Smooth muscle cell (in vitro differentiated cells): ENCODE data around the gene FUT7. TPM values are rescaled to one million over a fixed set of nuclear protein-coding genes. Genes with fewer than 3 reads are reported as not detected.

ENCODE experiments used
- DNase-seq: peaks from one replicate; lab custom pipeline; 2025; ENCODE audit not compliant: unreplicated experiment; lab: John Stamatoyannopoulos, UW
- H2AFZ ChIP-seq: fragments of 200-600 bp; sonication (generic); 2 replicates; pipeline ENCODE4 v1.6.0; 2016; ENCODE audit warnings: antibody characterized with exemption, low read depth, mild to moderate bottlenecking
- H3F3A ChIP-seq: fragments of 200-600 bp; sonication (generic); 2 replicates; pipeline ENCODE4 v1.6.0; 2017; ENCODE audit warnings: antibody characterized with exemption, low read depth
- H3K27ac ChIP-seq: fragments of 200-600 bp; sonication (generic); 2 replicates; pipeline ENCODE4 v1.5.1; 2016; ENCODE audit warnings: low read depth, mild to moderate bottlenecking
- H3K27me3 ChIP-seq: fragments of 200-600 bp; sonication (generic); 2 replicates; pipeline ENCODE4 v1.6.1; 2016; ENCODE audit warnings: low read depth, mild to moderate bottlenecking
- H3K36me3 ChIP-seq: fragments of 200-600 bp; sonication (generic); 2 replicates; pipeline ENCODE4 v1.5.1; 2016; ENCODE audit warnings: low read depth
- H3K4me1 ChIP-seq: fragments of 200-600 bp; sonication (generic); 2 replicates; pipeline ENCODE4 v1.5.1; 2016; ENCODE audit warnings: low read depth
- H3K4me2 ChIP-seq: fragments of 200-600 bp; sonication (generic); 2 replicates; pipeline ENCODE4 v1.6.0; 2016; ENCODE audit warnings: mild to moderate bottlenecking
- H3K4me3 ChIP-seq: fragments of 200-600 bp; sonication (generic); 2 replicates; pipeline ENCODE4 v1.5.1; 2016; ENCODE audit warnings: mild to moderate bottlenecking
- H3K79me2 ChIP-seq: fragments of 200-600 bp; sonication (generic); 2 replicates; pipeline ENCODE4 v1.6.0; 2016; ENCODE audit warnings: low read depth, mild to moderate bottlenecking
- H3K9ac ChIP-seq: fragments of 200-600 bp; sonication (generic); 2 replicates; pipeline ENCODE4 v1.6.0; 2016; ENCODE audit warnings: low read depth
- H3K9me3 ChIP-seq: fragments of 200-600 bp; sonication (generic); replicated peaks from 2 replicates; pipeline ENCODE4 v1.5.1; 2016; ENCODE audit warnings: low read depth
- H4K20me1 ChIP-seq: fragments of 200-600 bp; sonication (generic); 2 replicates; pipeline ENCODE4 v1.6.0; 2016; ENCODE audit warnings: low read depth
- WGBS: methylation state at CpG from one replicate; pipeline ENCODE4 v1.1.7; 2016; ENCODE audit warnings: low lambda C conversion rate; 5-methylcytosine and 5-hydroxymethylcytosine counted together
- polyA plus RNA-seq: library from polyadenylated mRNA; unstranded; fragments of >200 nt; fragmentation: Nextera tagmentation; extraction: Ambion mirVana; gene quantifications from 2 replicates; pipeline ENCODE4 v1.2.1, GENCODE V29; 2016
- total RNA-seq: library from RNA; depleted of rRNA; stranded (reverse); fragments of >200 nt; gene quantifications from 2 replicates; pipeline ENCODE4 v1.2.3, GENCODE V29; 2014
- TF ChIP-seq, protein P1 (sequence below): fragments of 200-600 bp; sonication (generic); IDR thresholded peaks from 2 replicates; pipeline ENCODE4 v1.5.1; 2017; ENCODE audit warnings: borderline replicate concordance, mild to moderate bottlenecking, antibody characterized with exemption; ENCODE audit not compliant: insufficient read depth, poor library complexity, severe bottlenecking

The FUT7 gene
- total and polyA plus RNA-seq, 2 experiments from 2014 or later, result not detected

- TF ChIP-seq, protein P1, sequence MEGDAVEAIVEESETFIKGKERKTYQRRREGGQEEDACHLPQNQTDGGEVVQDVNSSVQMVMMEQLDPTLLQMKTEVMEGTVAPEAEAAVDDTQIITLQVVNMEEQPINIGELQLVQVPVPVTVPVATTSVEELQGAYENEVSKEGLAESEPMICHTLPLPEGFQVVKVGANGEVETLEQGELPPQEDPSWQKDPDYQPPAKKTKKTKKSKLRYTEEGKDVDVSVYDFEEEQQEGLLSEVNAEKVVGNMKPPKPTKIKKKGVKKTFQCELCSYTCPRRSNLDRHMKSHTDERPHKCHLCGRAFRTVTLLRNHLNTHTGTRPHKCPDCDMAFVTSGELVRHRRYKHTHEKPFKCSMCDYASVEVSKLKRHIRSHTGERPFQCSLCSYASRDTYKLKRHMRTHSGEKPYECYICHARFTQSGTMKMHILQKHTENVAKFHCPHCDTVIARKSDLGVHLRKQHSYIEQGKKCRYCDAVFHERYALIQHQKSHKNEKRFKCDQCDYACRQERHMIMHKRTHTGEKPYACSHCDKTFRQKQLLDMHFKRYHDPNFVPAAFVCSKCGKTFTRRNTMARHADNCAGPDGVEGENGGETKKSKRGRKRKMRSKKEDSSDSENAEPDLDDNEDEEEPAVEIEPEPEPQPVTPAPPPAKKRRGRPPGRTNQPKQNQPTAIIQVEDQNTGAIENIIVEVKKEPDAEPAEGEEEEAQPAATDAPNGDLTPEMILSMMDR, result no peak
- no peak overlapping the region for H3K27ac ChIP-seq
- H3K4me1 ChIP-seq, result no peaks in the 10 kb centered on the region
- H3F3A ChIP-seq, result no peaks in the 10 kb centered on the region
- H3K36me3 ChIP-seq, result no peaks in the 10 kb centered on the region
- no peak overlapping the region for H2AFZ ChIP-seq
- H3K4me2 ChIP-seq, result no peak overlapping the region
- WGBS, result 86% methylated on average over 33 of the region's 67 CpGs
- no peak overlapping the region for H3K4me3 ChIP-seq
- H3K27me3 ChIP-seq, result no peaks in the 10 kb centered on the region
- no peak for DNase-seq
- no peak overlapping the region for H3K9ac ChIP-seq
- no peaks in the 10 kb centered on the region for H3K9me3 ChIP-seq
- no peaks in the 10 kb centered on the region for H3K79me2 ChIP-seq
- H4K20me1 ChIP-seq, result no peaks in the 10 kb centered on the region
These were observed 19.0 kb downstream of the FUT7 start for GRCh38 chr9:137012694-137013570.

DNA sequence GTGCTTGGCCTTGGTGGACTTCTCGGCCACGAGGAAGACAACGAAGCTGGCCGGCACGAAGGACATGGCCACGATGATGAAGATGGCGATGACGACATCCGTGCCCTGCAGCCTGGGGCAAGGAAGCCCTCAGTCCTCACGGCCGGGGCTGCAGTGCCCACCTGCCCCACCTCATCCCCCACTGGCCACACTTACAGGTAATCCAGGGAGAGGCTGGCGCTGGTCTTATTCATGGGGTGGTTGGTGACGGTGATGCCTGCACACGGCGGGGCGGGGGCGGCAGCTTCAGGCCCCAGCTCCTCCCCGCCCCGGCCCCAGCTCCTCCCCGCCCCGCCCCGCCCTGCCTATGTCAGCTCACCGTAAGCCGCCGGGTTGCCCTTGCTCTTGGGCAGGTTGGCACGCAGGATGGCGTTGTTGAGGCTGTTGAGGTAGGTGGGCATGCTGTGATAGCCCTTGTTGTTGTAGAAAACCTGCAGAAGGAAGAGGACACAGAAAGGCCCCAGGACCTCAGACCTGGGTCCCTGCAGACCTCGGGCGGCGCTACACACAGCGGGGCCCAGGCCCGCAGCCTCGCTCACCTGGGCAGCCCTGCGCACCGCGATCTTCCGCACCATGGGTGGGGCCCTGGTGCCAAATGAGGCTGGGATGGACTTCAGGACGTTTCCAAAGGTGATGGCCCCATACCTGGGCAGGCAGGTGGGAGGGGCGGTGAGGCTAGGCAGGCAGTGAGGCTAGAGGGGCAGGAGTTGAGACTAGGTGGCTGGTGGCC lies 19.8 kb downstream of the FUT7 start:
- 96% methylated on average over 27 of the region's 39 CpGs for WGBS
- Histone ChIP-seq H2AFZ (no peak overlapping the region), H3K27ac (no peak overlapping the region), H3K4me1 (no peaks in the 10 kb centered on the region), H3K4me2 (no peak overlapping the region), H3K36me3 (no peaks in the 10 kb centered on the region), H3K9me3 (no peaks in the 10 kb centered on the region), H3K9ac (no peak overlapping the region), H3K4me3 (no peak overlapping the region), H3F3A (no peaks in the 10 kb centered on the region), H4K20me1 (no peaks in the 10 kb centered on the region), H3K27me3 (no peaks in the 10 kb centered on the region), H3K79me2 (no peaks in the 10 kb centered on the region)
- DNase-seq, result no peak
- TF ChIP-seq, protein P1, result no peak

DNA sequence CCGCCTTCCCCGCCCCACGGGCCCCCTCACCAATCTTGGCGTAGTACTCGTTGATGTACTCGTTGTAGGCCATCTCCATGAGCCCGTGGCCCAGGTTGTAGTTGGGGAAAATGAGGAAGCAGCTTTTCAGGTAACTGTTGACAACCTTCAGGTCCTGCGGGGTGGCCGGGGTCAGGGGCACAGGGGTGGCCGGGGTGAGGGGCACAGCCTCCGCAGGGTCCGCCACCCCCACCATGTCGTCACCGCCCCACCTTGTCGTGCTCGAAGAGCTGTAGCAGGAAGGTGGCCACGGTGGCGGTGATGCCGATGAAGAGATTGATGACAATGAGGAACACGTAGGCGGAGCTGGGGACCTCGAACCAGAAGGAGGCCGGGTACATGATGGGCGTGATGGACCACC lies 20.7 kb downstream of the FUT7 start:
- TF ChIP-seq, protein P1, result no peak
- Histone ChIP-seq H3K4me1 (no peaks in the 10 kb centered on the region), H3F3A (no peaks in the 10 kb centered on the region), H3K9me3 (no peaks in the 10 kb centered on the region), H3K4me2 (no peak overlapping the region), H3K4me3 (no peak overlapping the region), H4K20me1 (no peaks in the 10 kb centered on the region), H3K36me3 (no peaks in the 10 kb centered on the region), H3K9ac (no peak overlapping the region), H2AFZ (no peak overlapping the region), H3K79me2 (no peaks in the 10 kb centered on the region), H3K27ac (no peak overlapping the region), H3K27me3 (no peaks in the 10 kb centered on the region)
- 96% methylated on average over 15 of the region's 24 CpGs for WGBS
- no peak for DNase-seq
